ENCODE measurements around the gene NAV1.

NAV1 gene

DNA sequence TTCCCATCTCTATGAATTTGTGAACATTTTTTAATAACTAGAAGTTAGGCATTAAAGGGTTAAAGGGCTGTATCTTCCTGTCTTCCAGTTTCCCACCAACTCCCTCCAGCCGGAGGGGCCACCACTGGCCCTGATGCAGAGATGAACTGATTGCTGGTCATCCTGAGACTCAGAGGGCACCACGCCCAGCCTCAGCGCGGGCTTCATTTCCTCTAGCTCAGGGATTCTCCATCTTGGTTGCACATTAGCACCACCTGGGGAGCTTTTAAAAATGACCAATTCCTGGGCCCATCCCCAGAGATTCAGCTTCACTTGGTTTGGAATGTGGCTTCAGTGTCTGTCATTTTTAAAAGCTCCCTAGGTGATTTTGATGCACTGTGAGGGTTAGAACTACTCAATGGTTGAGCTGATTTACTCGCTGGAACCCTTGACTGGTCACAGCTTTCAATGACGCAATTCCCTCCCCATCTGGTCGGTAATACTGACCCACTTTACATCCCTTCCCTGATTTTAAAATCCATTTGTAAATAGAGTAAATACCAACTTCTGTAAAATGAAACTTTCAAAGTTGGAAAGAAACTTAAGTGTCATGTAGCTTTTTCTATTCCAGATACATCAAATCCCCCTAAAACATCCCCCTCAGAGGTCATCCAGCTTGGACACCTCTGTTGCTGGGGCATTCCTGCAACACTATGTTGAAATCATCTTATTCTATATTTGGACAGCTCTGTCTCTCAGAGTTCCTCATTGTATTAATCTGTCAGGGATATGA, 5.1 kb downstream of the NAV1 start:
- TF ChIP-seq REST (IDR thresholded peaks at IDR 0.05; ENCODE audit: insufficient read depth in 1 of 2, low read depth in 2 of 2, low read length in 2 of 2) (no peak), POLR2AphosphoS5 (IDR thresholded peaks at IDR 0.05; ENCODE audit: low read depth, low read length) (no peak)

- TF ChIP-seq SIN3A (IDR thresholded peaks at IDR 0.05; ENCODE audit: borderline replicate concordance, insufficient read depth, low read length) (no peak), REST (IDR thresholded peaks at IDR 0.05; ENCODE audit: insufficient read depth in 1 of 2, low read depth in 2 of 2, low read length in 2 of 2) (no peak), FOXP2 (optimal IDR thresholded peaks at IDR 0.05; ENCODE audit: borderline replicate concordance, extremely low read depth, extremely low read length, insufficient read depth) (no peak)
These were observed 5.8 kb downstream of the NAV1 start for GRCh38 chr1:201544710-201545109.

DNA sequence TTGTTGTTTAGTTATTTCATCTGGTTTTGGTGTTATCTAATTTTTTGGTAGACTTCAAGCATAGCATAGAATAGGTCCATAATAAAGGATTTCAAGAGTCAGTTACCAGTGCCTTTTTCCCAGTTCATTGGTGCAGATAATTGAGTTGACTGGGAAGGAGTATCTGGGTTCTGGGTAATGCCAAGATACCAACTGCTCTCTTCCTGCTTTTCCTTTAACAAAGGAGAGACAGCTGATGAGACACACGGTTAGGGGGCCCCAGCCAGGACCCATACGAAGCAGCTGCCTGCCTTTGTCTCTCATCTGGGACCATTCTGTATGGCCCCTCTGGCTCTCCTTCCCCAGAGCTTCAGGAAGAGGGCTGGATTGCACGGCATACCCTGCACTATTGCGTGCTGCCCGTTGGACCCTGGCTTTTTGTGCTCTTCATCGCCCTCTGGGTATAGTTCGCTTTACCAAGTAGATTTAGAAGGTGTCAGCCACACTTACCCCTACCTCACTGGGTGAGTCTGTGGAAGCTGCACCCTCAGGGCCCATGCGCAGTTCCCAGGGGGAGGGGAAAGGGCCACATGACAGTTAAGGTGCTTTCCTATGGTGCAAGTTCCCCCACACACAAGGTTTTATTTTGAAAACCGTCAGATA, 7.0 kb downstream of the NAV1 start:
- TF ChIP-seq SIN3A (IDR thresholded peaks at IDR 0.05; ENCODE audit: borderline replicate concordance, insufficient read depth, low read length) = no peak
- no peak for TF ChIP-seq FOXP2 (optimal IDR thresholded peaks at IDR 0.05; ENCODE audit: borderline replicate concordance, extremely low read depth, extremely low read length, insufficient read depth)
- TF ChIP-seq TAF1 (IDR thresholded peaks at IDR 0.05; ENCODE audit: borderline replicate concordance, insufficient read depth, low read length) = no peak
- no peak for TF ChIP-seq REST (IDR thresholded peaks at IDR 0.05; ENCODE audit: insufficient read depth in 1 of 2, low read depth in 2 of 2, low read length in 2 of 2)
- TF ChIP-seq POLR2AphosphoS5 (IDR thresholded peaks at IDR 0.05; ENCODE audit: low read depth, low read length) = no peak

GRCh38 chr1:201551096-201551495, 12.2 kb downstream of the NAV1 start:
- TF ChIP-seq TAF1 (IDR thresholded peaks at IDR 0.05; ENCODE audit: borderline replicate concordance, insufficient read depth, low read length) = no peak
- no peak for TF ChIP-seq REST (IDR thresholded peaks at IDR 0.05; ENCODE audit: insufficient read depth in 1 of 2, low read depth in 2 of 2, low read length in 2 of 2)
- TF ChIP-seq FOXP2 (optimal IDR thresholded peaks at IDR 0.05; ENCODE audit: borderline replicate concordance, extremely low read depth, extremely low read length, insufficient read depth) = no peak
- no peak for TF ChIP-seq POLR2AphosphoS5 (IDR thresholded peaks at IDR 0.05; ENCODE audit: low read depth, low read length)
- no peak for TF ChIP-seq SIN3A (IDR thresholded peaks at IDR 0.05; ENCODE audit: borderline replicate concordance, insufficient read depth, low read length)
